Measurements from ENCODE around the gene C2CD4D. TPM values are rescaled to one million over a fixed set of nuclear protein-coding genes. Genes with fewer than 3 reads are reported as not detected.

C2CD4D gene
- total RNA-seq, 2 experiments from 2014 or later: 1.5 to 1.7 TPM

- CTCF ChIA-PET: interaction anchor here (1.0 to 1.7 kb wide), 2 partner anchors 8 to 13 kb away, joined by 4 to 5 read pairs; partner anchors contain the start of gene THEM5
- POLR2A ChIA-PET: interaction anchor here (0.6 to 2.3 kb wide), 8 partner anchors 8 to 346 kb away, joined by 3 to 11 read pairs (median 4); partner anchors contain the start of genes MRPL9, RORC, TDRKH and THEM4
These were observed 801 bp upstream of the C2CD4D start for GRCh38 chr1:151840421-151840820.

GRCh38 chr1:151839082-151839412, 573 bp downstream of the C2CD4D start:
- ChIA-PET CTCF (interaction anchor here (1.4 to 1.7 kb wide), 2 partner anchors 9 to 38 kb away, joined by 3 to 4 read pairs; no protein-coding TSS in a partner anchor), POLR2A (interaction anchor here (0.6 to 2.3 kb wide), 6 partner anchors 9 to 186 kb away, joined by 3 to 10 read pairs (median 4); partner anchors contain the start of genes TDRKH and THEM4)

GRCh38 chr1:151838222-151839081, 1.2 kb downstream of the C2CD4D start:
- ChIA-PET CTCF (interaction anchor here (0.9 to 1.7 kb wide), 6 partner anchors 8 to 39 kb away, joined by 3 to 5 read pairs (median 4); no protein-coding TSS in a partner anchor), POLR2A (interaction anchor here (0.8 to 2.3 kb wide), 5 partner anchors 10 to 103 kb away, joined by 4 to 11 read pairs (median 9); partner anchors contain the start of gene THEM4)

- POLR2A ChIA-PET: interaction anchor here (0.8 to 0.9 kb wide), 2 partner anchors 54 to 103 kb away, joined by 9 to 11 read pairs; no protein-coding TSS in a partner anchor
- CTCF ChIA-PET: interaction anchor here (0.9 to 2.3 kb wide), 5 partner anchors 8 to 243 kb away, joined by 3 to 8 read pairs (median 4); no protein-coding TSS in a partner anchor
These were observed 1.8 kb downstream of the C2CD4D start for GRCh38 chr1:151837884-151838221.

- POLR2A ChIA-PET: interaction anchor here (1.0 kb wide), 1 partner anchor 17 kb away, joined by 15 read pairs; no protein-coding TSS in a partner anchor
These were observed 2.4 kb downstream of the C2CD4D start for GRCh38 chr1:151837197-151837596.

GRCh38 chr1:151835596-151835995, 4.0 kb downstream of the C2CD4D start:
- ChIA-PET POLR2A (no interaction called here), CTCF (interaction anchor here (0.8 to 2.3 kb wide), 12 partner anchors 10 to 436 kb away, joined by 3 to 8 read pairs (median 4); partner anchors contain the start of genes MRPL9 and PSMB4)

More at GRCh38 chr1:151837197-151837596, 2.4 kb downstream of the C2CD4D start:
- CTCF ChIA-PET: interaction anchor here (0.6 to 2.3 kb wide), 12 partner anchors 9 to 305 kb away, joined by 3 to 8 read pairs (median 4); partner anchors contain the start of gene TDRKH

GRCh38 chr1:151834239-151834638, 5.4 kb downstream of the C2CD4D start:
- ChIA-PET POLR2A (interaction anchor here (0.7 kb wide), 1 partner anchor 12 kb away, joined by 3 read pairs; no protein-coding TSS in a partner anchor), CTCF (interaction anchor here (1.4 kb wide), 1 partner anchor 12 kb away, joined by 6 read pairs; no protein-coding TSS in a partner anchor)

GRCh38 chr1:151833172-151833900, 6.3 kb downstream of the C2CD4D start:
- ChIA-PET POLR2A (no interaction called here), CTCF (interaction anchor here (0.7 kb wide), 1 partner anchor 11 kb away, joined by 3 read pairs; no protein-coding TSS in a partner anchor)

GRCh38 chr1:151832318-151832980, 7.2 kb downstream of the C2CD4D start:
- CTCF ChIA-PET: interaction anchor here (0.7 kb wide), 1 partner anchor 10 kb away, joined by 3 read pairs; no protein-coding TSS in a partner anchor

GRCh38 chr1:151831605-151832004, 8.0 kb downstream of the C2CD4D start, which contains the start of gene RORC:
RORC (minus strand) TSS chr1:151831802; CDS start chr1:151831764, 38 bp downstream.
- CTCF ChIA-PET: no interaction called here

More at GRCh38 chr1:151832318-151832980, 7.2 kb downstream of the C2CD4D start:
- POLR2A ChIA-PET: no interaction called here

GRCh38 chr1:151831256-151831591, 8.4 kb downstream of the C2CD4D start:
- CTCF ChIA-PET: interaction anchor here (1.0 kb wide), 1 partner anchor 11 kb away, joined by 3 read pairs; no protein-coding TSS in a partner anchor
- POLR2A ChIA-PET: interaction anchor here (1.8 kb wide), 1 partner anchor 9 kb away, joined by 11 read pairs; the partner anchor contains the start of gene C2CD4D

More at GRCh38 chr1:151831605-151832004, 8.0 kb downstream of the C2CD4D start, which contains the start of gene RORC:
- POLR2A ChIA-PET: interaction anchor here (1.8 kb wide), 1 partner anchor 8 kb away, joined by 11 read pairs; the partner anchor contains the start of gene C2CD4D

GRCh38 chr1:151830055-151830454, 9.6 kb downstream of the C2CD4D start:
- ChIA-PET CTCF (interaction anchor here (0.6 to 0.8 kb wide), 2 partner anchors 37 to 40 kb away, joined by 3 to 5 read pairs; no protein-coding TSS in a partner anchor), POLR2A (interaction anchor here (0.6 to 1.8 kb wide), 2 partner anchors 10 to 14 kb away, joined by 3 to 11 read pairs; partner anchors contain the start of gene C2CD4D)

- CTCF ChIA-PET: no interaction called here
- POLR2A ChIA-PET: interaction anchor here (1.8 kb wide), 1 partner anchor 10 kb away, joined by 11 read pairs; the partner anchor contains the start of gene C2CD4D
These were observed 10.1 kb downstream of the C2CD4D start for GRCh38 chr1:151829352-151830046.

- CTCF ChIA-PET: no interaction called here
- POLR2A ChIA-PET: no interaction called here
These were observed 10.7 kb downstream of the C2CD4D start for GRCh38 chr1:151828921-151829320.

GRCh38 chr1:151827853-151828252, 11.8 kb downstream of the C2CD4D start:
- ChIA-PET POLR2A (no interaction called here), CTCF (interaction anchor here (0.8 to 1.8 kb wide), 3 partner anchors 10 to 65 kb away, joined by 3 to 5 read pairs (median 3); partner anchors contain the start of gene MRPL9)

GRCh38 chr1:151825751-151826660, 13.6 kb downstream of the C2CD4D start:
- CTCF ChIA-PET: interaction anchor here (1.8 kb wide), 1 partner anchor 12 kb away, joined by 5 read pairs; no protein-coding TSS in a partner anchor
- POLR2A ChIA-PET: no interaction called here
